DMS114 treated with DMSO at 0.1 percent for 48 hours (cell line): ENCODE data around the gene CDC5L.
A peak's percentile ranks its signal among the peaks of the same experiment; 100 is the strongest.
"Not testable (repeated sequence)": the region's sequence is repeated elsewhere in the genome, so short reads cannot be mapped to it uniquely, and the experiment has no call there.

Source experiments
- DNase-seq: peaks from one replicate; lab custom pipeline; 2025; ENCODE audit not compliant: unreplicated experiment; lab: John Stamatoyannopoulos, UW

Gene CDC5L

DNA sequence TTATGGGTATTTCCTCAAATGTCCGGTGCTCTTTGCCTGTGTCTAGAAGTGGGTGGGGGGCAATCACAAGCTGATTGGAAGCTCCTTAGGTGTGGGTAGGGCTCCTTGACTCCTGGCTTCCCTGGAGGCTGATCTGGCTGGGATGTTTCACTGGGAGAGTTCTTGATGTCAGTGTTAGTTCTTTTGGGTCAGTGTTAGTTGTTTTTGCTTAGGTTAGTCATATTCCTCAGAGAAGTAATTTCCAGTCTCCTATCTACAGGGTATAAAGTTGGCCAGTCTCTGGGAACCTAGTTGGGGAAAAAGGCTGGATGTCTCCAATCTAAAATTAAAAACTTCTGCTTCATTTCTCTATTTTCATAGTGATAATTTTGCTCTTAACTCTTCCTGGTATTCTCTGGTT is 23.6 kb downstream of the CDC5L start:
- no peak for DNase-seq

DNA sequence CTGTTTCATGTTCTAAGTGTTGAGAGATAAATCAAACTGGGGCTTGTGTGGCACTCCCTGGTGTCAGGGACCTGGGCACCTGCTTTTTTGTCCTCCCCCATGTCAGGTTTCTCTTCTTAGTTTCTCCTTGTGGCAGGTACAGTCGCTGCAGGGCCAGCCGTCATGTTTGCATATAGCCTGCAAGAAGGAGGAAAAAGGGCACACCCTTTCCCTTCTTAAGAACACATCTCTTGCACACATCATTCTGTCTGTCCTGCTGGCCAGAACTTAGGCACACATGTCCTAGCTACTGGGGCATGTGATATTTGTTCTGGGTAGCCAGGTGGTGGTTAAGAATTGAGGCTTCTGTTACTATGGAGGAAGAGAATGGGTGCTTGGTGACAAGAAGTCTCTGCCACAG is 27.9 kb downstream of the CDC5L start:
- no peak for DNase-seq

DNA sequence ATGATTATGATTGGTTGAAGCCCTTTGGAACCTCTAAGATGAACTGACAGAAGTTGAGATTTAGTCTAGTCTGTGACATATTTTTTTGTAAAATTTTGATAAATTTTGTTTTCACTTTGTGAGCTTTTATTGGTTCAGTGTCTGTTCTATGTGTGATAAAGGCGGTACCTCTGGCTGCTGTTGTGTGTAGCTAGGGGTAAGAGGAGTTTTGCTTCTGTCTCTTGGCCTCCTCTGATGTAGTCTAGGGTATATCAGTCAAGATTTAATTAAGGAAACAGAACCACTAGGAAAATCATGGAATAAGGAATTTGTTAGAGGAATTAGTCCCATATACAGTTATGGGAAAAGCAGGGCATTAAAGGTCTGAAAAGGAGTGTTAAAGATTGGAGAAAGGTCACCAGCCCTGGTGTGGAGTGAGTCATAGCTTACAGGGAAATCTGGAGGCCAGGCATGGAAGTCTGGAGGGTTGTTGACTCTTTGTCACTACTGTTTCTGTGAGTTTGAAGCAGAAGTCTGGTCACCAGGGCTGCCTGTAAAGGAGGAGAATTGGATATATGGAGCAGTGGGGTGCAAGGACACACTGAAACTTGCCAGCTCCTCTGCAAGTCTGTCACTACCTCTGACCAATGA is 28.5 kb downstream of the CDC5L start:
- no peak for DNase-seq

DNA sequence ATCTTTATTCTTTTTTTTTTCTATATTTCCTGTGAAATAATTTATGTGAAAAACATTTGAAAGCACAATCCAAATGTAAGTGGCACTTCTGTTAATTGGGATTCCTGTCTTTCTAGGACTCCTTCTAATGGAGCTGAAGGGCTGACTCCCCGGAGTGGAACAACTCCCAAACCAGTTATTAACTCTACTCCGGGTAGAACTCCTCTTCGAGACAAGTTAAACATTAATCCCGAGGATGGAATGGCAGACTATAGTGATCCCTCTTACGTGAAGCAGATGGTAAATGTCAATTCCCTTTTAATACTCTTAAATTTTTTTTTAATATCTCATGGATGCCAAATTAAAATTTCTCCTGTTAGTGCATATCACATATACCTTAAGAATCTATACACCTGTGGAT is 35.0 kb downstream of the CDC5L start:
- no peak for DNase-seq

DNA sequence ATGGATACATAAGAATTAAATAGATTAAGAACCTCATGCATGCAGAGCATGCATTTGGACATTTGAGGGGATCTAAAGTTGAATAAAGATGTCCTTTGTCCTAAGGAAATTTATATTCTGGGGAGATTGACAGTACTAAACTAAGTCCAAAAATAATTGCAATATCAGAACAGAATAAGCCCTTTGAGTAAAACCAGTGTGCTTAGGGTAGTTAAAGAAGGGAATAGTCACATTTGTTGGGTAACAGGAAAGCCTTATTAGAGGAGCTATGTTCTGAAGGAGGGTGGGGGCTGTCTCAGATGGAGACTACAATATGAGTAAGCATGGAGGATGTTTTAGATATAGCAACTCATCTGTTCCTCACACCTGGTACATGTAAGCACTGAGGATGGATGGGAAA is 35.8 kb downstream of the CDC5L start:
- DNase-seq = no peak

DNA sequence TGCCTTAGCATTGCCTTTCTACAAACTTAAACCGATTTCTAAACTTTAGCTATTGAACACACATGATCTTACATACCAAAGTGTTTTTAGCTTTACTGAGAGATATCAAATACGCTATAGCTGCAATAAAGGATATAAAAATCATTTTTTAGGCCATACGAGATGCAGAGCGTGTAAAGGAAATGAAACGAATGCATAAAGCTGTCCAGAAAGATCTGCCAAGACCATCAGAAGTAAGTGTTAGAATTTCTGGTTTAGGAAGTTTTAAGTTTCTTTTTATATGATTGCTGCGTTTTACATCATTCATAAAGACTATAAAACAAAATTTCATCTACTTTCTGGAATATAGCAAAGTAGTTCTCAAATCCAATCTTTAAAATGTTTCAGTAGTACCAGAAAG is 38.4 kb downstream of the CDC5L start:
- DNase-seq = no peak

DNA sequence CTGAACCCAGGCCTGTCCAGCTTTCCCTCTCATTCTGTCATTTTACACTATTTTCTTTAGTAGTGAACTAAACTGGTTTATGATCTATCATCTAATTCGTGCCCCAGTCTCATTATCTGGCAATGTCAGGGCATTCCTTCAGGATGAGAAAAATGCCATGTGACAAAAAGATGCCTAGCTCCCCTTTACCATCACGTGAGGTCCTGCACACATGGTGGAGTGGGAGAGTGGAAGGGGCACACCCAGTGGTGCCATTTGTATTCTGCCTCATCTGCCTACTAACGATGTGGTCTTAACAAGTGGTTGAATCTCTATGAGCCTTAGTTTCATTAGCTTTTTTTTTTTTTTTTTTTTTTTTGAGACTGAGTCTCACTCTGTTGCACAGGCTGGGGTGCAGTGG is 41.2 kb downstream of the CDC5L start:
- DNase-seq = no peak

DNA sequence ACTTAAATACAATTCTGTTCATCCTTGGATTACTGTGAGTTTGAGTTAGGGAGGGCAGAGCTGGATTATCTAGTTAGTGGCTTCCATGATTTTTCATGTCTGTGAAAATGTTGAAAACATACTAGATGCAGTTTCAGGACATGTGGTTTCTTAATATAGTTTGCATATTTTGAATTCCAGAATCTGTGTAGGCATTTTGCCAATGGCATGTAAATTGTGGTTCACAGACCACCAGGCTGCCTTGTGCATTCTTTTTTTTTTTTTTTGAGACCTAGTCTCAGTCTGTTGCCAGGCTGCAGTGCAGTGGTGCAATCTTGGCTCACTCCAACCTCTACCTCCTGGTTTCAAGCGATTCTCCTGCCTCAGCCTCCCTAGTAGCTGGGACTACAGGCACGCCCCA is 42.8 kb downstream of the CDC5L start:
- no peak for DNase-seq

DNA sequence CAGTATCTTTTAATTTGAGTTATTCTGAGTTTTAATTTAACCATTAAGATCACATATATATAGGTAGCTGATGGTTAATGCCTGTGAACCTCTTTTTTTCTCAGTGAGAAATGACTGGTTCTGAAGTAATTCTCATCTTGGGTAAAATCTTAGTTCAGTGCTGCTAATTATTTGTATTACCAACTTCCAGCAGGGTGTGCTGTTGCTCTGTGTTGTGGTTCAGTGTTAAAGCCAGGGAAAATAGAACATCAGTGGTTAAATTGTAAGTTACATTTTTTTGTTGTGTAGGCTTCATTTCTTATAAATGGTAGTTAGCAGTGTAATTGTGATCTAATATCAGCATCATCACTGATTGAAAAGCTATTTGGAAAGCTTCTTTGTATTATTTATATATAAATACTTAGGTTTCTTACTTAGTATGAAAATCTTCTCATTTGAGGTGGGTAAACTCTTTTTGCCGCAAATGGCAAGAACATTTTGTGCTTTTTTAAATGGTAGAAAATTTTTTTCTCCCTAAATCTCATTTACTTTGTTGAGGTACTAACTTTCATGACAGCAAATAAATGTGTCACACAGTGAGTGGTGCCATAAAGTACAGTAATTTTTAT is 43.7 kb downstream of the CDC5L start:
- DNase-seq = peak; percentile 73

DNA sequence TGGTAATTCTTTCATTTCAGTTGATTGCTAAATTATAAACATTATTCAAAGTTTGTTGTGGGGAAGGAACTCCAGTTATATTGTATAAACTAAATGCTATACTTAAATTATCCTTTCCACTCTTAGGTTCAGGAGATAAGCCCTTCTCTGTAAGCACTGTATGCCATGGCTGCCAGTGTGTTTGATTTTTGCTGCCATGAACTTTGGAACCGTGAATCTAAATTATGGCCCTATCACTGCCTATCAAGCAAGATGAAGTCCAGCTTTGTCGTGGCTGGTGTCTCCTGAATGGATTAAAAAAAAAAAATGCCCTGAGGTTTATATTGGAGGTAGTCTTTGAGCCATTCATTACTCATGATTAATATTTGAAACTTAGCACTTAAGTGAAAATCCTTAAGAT is 44.7 kb downstream of the CDC5L start:
- DNase-seq = no peak

DNA sequence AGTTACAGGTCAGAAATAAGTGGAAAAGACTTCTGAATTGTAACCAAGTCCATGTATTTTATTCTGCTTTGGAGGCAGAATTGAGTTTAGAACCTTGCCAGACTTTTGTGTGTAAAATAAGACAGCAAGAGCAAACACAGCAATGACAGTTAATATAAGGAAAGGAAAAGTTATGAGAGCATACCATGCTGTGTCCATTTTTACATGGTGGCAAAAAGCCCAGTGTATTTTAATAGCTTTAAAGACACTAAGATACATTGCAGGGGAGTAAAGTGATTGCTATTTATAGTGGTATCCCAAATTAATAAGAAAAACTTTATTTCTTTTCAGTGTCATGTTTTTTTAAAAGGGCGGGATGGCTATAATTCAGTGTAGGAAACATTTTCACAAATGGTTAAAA is 45.2 kb downstream of the CDC5L start:
- DNase-seq = no peak

DNA sequence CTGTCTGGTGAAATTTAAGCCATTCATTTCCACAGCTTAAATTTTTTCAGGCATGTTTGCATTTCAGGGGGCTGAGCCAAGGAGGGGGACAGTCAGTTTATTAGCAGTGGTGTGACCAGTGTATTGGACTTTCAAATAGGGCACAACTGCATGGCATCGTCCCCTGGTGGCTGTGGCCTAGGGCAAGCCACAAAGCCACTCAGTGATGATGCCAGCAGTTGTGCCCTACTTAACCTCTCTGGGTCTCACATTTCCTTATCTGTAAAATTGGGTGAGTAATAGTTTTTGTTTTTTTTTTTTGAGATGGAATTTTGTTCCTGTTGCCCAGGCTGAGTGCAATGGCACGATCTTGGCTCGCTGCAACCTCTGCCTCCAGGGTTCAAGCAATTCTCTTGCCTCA is 48.0 kb downstream of the CDC5L start:
- DNase-seq = no peak

DNA sequence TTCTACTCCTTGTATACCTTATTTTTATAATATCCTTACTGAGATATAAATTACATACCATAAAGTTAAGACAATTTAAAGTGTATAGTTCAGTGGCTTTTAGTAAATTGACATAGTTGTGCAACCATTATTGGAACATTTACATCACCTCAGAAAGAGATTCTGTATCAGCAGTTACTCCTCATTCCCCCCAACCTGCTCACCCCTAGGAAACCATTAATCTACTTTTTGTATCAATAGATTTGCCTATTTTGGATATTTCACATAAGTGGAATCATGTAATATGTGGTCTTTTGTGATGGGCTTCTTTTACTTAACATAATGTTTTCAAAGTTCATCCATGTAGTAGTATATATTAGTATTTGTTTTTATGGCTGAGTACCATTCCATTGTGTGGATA is 51.3 kb downstream of the CDC5L start:
- DNase-seq = no peak

DNA sequence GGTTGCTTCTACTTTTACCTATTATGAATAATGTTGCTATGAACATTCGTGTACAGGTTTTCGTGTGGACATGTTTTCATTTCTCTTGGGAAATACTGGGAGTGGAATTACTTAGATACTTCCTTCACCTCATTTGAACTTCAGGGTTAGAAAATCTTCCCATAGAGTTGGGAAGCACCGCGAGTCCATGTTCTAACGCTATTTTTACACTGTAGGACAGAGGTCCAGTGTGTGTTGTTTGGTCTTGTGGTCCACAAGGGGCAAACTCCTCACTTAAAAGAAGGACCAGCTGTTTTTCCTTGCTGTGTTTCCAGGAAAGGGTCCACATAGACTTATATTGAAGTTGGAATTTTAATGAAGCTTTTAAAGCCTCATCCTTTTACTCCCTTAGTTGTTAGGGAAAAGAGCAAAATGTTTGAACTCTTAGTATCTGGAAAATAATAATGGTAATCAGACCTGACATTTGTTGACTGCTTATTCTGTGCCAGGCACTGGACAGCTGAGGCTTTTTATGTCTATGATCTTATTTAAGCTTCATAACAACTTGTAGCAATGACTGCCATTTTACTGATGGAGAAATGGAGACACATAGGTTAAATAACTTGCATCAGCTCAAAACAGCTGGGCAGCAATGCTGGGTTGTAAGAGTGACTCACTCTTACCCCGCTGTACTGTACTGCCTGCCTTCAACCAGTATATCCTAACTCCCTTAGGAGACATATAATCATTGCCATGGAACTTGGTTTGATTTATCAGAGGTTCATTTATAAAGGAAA is 52.0 kb downstream of the CDC5L start:
- no peak for DNase-seq

DNA sequence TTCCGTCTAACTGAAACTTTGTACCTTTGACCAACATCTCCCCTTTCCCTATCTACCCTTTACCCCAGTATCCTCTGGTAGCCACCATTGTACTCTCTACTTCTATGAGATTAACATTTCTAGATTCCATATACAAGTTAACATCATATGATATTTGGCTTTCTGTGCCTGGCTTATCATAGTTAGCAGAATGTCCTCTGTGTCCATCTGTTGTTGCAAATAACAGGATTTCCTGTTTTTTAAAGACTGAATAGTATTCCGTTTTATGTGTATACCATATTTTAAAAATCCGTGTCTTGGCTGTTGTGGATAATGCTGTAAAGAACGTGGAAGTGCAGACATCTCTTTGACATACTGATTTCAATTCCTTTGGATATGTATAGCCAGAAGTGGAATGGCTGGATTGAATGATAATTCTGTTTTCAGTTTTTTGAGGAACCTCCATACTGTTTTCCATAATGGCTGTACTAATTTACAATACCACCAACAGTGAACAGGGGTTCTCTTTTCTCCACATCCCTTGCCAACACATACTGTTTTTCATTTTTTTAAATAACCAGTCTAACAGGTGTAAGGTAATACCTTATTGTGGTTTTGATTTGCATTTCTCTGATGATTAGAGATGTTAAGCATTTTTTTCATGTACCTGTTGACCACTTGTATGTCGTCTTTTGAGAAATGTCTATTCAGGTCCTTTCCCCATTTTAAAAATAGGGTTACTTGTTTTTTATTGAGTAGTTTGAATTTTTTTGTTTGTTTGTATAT is 53.8 kb downstream of the CDC5L start:
- DNase-seq = no peak

DNA sequence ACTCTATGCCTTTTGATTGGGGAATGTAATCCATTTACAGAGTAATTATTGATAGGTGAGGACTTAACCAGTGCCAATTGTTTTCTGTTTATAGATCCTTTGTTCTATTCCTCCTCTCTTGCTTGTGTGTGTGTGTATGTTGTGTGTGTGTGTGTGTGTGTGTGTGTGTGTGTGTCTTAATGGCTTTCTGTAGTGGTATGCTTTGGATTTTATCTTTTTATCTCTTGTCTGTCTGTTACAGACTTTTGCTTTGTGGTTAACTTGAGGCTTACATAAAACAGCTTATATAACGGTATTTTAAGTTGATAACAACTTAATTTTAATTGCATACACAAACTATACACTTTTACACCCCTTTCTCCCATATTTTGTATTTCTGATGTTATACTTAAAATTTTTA is 54.7 kb downstream of the CDC5L start:
- no peak for DNase-seq

DNA sequence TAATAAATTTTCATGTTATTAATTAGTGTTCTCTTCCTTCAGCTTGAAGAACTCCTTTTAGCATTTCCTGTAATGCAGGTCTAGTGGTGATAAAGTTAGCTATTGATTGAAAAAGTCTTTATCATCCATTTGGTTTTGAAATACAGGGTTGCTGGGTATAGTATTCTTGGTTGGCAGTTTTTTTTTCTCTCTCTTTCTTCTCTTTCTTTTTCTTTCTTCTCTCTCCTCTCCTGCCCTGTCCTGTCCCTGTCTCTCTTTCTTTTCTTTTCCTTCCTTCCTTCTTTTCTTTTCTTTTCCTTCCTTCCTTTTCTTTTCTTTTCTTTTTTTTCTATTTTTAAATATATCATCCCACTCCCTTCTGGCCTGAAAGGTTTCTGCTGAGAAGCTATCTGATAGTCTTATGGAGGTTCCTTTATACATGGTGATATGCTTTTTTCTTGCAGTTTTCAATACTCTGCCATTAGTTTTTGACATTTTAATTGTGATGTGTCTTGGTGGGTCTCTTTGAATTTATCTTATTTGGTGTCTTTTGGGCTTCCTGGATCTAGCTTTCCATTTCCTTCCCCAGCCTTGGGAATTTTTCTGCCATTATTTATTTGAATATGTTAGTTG is 55.4 kb downstream of the CDC5L start:
- DNase-seq = no peak

DNA sequence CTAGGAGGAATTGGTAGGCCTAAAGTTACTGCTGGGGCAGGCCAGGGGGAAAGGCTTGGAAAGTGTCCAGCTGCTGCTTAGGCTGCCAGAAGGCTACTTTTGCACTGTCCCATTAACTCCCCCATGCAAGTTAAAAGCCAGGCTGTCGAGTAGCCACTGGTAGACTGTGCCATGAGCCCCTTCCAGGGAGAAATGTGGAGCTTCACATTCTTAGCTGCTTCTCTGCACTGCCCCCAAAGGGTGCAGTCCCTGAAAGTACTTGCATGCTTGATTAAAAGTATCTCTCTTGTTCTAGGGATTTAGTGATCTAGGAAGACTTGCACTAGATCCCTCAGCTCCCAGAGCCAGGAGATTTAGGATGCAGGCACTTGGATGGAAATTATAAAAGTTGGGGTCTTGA is 57.3 kb downstream of the CDC5L start:
- DNase-seq = no peak

DNA sequence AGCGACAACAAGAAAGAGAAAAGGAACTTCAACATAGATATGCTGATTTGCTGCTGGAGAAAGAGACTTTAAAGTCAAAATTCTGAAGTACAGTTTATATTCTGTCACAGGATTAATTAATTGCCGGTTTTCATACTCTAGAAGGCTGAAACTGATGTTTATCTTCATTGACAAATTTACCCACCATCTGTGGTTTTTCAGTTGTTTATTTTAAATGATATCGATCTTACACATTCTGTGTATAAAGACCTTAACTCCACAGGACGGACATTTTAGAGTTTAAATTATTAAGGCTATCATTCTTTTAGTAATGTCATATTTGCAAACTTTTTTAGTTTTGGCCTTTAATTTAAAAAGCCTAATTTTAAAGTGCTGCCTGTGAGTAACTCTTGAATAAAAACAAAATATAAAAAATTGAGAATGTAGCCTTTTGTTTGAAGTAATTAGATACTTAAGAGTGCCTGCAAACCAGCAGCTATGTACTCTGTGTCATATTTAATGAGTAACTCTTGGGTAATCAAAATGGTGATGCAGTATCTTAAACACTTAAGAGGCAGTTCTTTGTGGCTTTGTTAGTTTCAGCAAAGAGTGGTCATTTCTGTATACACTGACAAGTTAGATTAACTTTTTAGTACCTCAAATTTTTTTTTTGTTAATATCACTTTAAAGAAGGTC is 59.3 kb downstream of the CDC5L start:
- DNase-seq = no peak

DNA sequence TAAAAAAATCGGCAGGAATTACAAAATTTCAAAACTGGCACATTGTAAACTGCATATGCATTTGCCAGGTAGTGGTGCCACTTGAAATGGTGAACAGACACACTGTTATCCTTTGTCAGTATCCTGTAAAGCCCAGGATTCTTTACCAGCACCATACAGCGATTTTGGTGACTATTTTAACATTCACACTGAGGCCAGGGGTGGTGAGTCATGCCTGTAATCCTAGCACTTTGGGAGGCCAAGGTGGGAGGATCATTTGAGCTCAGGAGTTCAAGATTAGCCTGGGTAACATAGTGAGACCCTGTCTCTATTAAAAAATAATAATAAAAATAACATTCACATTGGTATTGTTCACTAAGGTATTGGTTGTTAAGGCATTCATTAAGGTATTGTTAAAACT is 61.7 kb downstream of the CDC5L start:
- DNase-seq = not testable (repeated sequence)
